ENCODE results near the gene GABRB2.

DNA sequence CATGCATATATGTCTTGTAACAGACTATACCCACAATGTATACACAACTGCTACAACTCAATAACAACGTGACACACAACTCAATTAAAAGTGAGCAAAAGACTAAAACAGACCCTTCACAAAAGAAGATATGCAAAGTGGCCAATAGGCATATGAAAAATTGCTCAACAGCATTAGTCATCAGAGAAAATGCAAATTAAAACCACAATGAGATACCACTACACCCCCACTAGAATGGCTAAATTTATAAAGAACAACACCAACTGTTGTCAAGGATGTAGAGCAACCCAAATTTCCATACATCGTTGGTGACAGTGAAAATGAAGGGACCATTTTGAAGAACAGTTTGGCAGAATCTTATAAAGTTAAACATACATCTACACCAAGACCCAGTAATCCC is 38.9 kb downstream of the GABRB2 start:
- TF ChIP-seq MYC (CRISPR knock-in tag; IDR thresholded peaks at IDR 0.05; ENCODE audit: borderline replicate concordance) (no peak), GABPB1 (CRISPR knock-in tag; IDR thresholded peaks at IDR 0.05) (no peak), NFE2 (CRISPR knock-in tag; IDR thresholded peaks at IDR 0.05) (no peak), ARNTL (CRISPR knock-in tag; IDR thresholded peaks at IDR 0.05) (no peak), ZNF121 (CRISPR knock-in tag; IDR thresholded peaks at IDR 0.05) (no peak), NFATC3 (CRISPR knock-in tag; IDR thresholded peaks at IDR 0.05) (no peak), ZBTB49 (CRISPR knock-in tag; IDR thresholded peaks at IDR 0.05; ENCODE audit: borderline replicate concordance) (no peak)
